Gastroesophageal sphincter (tissue), 4 donors: Measurements from ENCODE around the gene METTL24. TPM values are rescaled to one million over a fixed set of nuclear protein-coding genes. Genes with fewer than 3 reads are reported as not detected.

ENCODE experiments used
- ATAC-seq: fragments of 150-250 bp; one replicate; pipeline ENCODE4 v1.9.1; 2016; ENCODE audit warnings: mild to moderate bottlenecking, moderate library complexity
- H3K27ac ChIP-seq, 4 donors: fragments of 200-600 bp; sonication (generic) in 3 of 4; 1 replicate in 3 of 4; 2 replicates in 1 of 4; pipeline ENCODE4 v1.5.1; 2016 to 2019
- H3K27me3 ChIP-seq: fragments of 200-600 bp; sonication (generic); one replicate; pipeline ENCODE4 v1.5.1; 2019
- H3K36me3 ChIP-seq, 2 donors: fragments of 200-600 bp; sonication (generic); one replicate each; pipeline ENCODE4 v1.5.1; 2019; ENCODE audit warnings: control low read depth in 1 of 2
- H3K4me1 ChIP-seq, 3 donors: fragments of 200-600 bp; sonication (generic); 1 replicate in 2 of 3; 2 replicates in 1 of 3; pipeline ENCODE4 v1.5.1; 2016 to 2019; ENCODE audit warnings: control low read depth in 2 of 3
- H3K4me3 ChIP-seq, 2 donors: fragments of 200-600 bp; sonication (generic); one replicate each; pipeline ENCODE4 v1.5.1; 2019; ENCODE audit warnings: mild to moderate bottlenecking in 1 of 2, moderate library complexity in 1 of 2
- H3K9me3 ChIP-seq, 3 donors: fragments of 200-600 bp; sonication (generic); one replicate each; pipeline ENCODE4 v1.5.1; 2017 to 2019; ENCODE audit warnings: control low read depth in 2 of 3
- CTCF ChIP-seq, 4 experiments: fragments of 200-600 bp in 2 of 4; fragments of 450-650 bp in 2 of 4; sonication (generic) in 1 of 4; IDR thresholded peaks; one replicate each; pipeline ENCODE4 v1.5.1; 2017 to 2019; ENCODE audit warnings: antibody characterized with exemption in 4 of 4, mild to moderate bottlenecking in 2 of 4, moderate library complexity in 2 of 4
- EP300 ChIP-seq: sonication (generic); formaldehyde crosslinking; IDR thresholded peaks from one replicate; pipeline ENCODE4 v1.6.1; 2017; ENCODE audit warnings: antibody characterized with exemption, mild to moderate bottlenecking
- POLR2A ChIP-seq, 2 donors: fragments of 450-650 bp; IDR thresholded peaks; one replicate each; pipeline ENCODE4 v1.6.1; 2017; ENCODE audit warnings: antibody characterized with exemption in 2 of 2, mild to moderate bottlenecking in 2 of 2, moderate library complexity in 1 of 2
- POLR2AphosphoS5 ChIP-seq: sonication (generic); formaldehyde crosslinking; IDR thresholded peaks from one replicate; pipeline ENCODE4 v1.6.1; 2017; ENCODE audit warnings: antibody characterized with exemption
- WGBS, 2 donors: methylation state at CpG; one replicate each; pipeline ENCODE4 v1.1.5; 2018; ENCODE audit warnings: low coverage in 1 of 2; 5-methylcytosine and 5-hydroxymethylcytosine counted together
- total RNA-seq, 4 donors: library from RNA; depleted of rRNA; stranded (reverse); fragments of >200 nt; gene quantifications; one replicate each; pipeline ENCODE4 v1.1.0, GENCODE V29; 2016

Gene METTL24
- total RNA-seq, 4 donors from 2014 or later = 18.6 to 33.6 (median 24.4) TPM

- Histone ChIP-seq H3K4me1 (peaks cover 0 to 18% (median 0%) of the 10 kb centered on the region in 3 donors), H3K9me3 (no peaks in the 10 kb centered on the region), H3K27me3 (no peaks in the 10 kb centered on the region), H3K27ac (no peak overlapping the region), H3K4me3 (no peak overlapping the region), H3K36me3 (peaks cover 0 to 19% of the 10 kb centered on the region in 2 donors)
- no peak for ATAC-seq
- TF ChIP-seq CTCF (IDR thresholded peaks at IDR 0.05) = no peak
- no peak for TF ChIP-seq POLR2AphosphoS5
- no peak for TF ChIP-seq POLR2A (IDR thresholded peaks at IDR 0.05)
- TF ChIP-seq EP300 = no peak
- WGBS, 2 donors = 92 to 93% methylated on average over 3 to 4 of the region's 4 CpGs
Observed at GRCh38 chr6:110195639-110196038, 162.5 kb downstream of the METTL24 start.

Other genes with a start within 250 kb of the METTL24 start
- gene WASF1, start 178.7 kb downstream of the METTL24 start, total RNA-seq = 10 to 100 TPM; 11.8 to 27.7 (median 24.5) TPM
- 10 to 100 TPM; 11.8 to 25.9 (median 18.3) TPM for gene CDC40, start 177.9 kb downstream of the METTL24 start, total RNA-seq
- 1 to 10 TPM; 1.4 to 3.6 (median 2.3) TPM for gene DDO, start 57.2 kb upstream of the METTL24 start, total RNA-seq
- gene SLC22A16, start 118.3 kb upstream of the METTL24 start, total RNA-seq = 1 to 10 TPM in 2 of 4 donors, under 1 TPM in 1, not detected in 1; 0.35 to 5.4 (median 1.8) TPM